WTC11 (cell line): Measurements from ENCODE around the gene CTTNBP2NL.

Experiments used
- ARID4B ChIP-seq: sonication (generic); formaldehyde crosslinking; IDR thresholded peaks from 2 replicates; pipeline ENCODE4 v1.8.0; 2023; ENCODE audit warnings: missing genetic modification reagents, mild to moderate bottlenecking, borderline replicate concordance
- ATF1 ChIP-seq: sonication (generic); formaldehyde crosslinking; IDR thresholded peaks from 2 replicates; pipeline ENCODE4 v1.8.1; 2023; ENCODE audit warnings: mild to moderate bottlenecking, moderate library complexity, missing genetic modification reagents
- ATF3 ChIP-seq: sonication (generic); formaldehyde crosslinking; conservative IDR thresholded peaks from 2 replicates; pipeline ENCODE4 v1.8.1; 2022; ENCODE audit warnings: mild to moderate bottlenecking, missing genetic modification reagents
- ATF6 ChIP-seq: sonication (generic); formaldehyde crosslinking; IDR thresholded peaks from 2 replicates; pipeline ENCODE4 v1.8.1; 2023; ENCODE audit warnings: mild to moderate bottlenecking, missing genetic modification reagents
- CREM ChIP-seq: sonication (generic); formaldehyde crosslinking; IDR thresholded peaks from 2 replicates; pipeline ENCODE4 v1.8.1; 2022; ENCODE audit warnings: mild to moderate bottlenecking, missing genetic modification reagents, moderate library complexity
- CTCF ChIP-seq: fragments of 200-600 bp; IDR thresholded peaks from 2 replicates; pipeline ENCODE4 v1.8.0; 2022; ENCODE audit warnings: antibody characterized with exemption
- ESRRA ChIP-seq: sonication (generic); formaldehyde crosslinking; IDR thresholded peaks from 2 replicates; pipeline ENCODE4 v1.8.1; 2022; ENCODE audit warnings: mild to moderate bottlenecking, missing genetic modification reagents, borderline replicate concordance
- KAT7 ChIP-seq: sonication (generic); formaldehyde crosslinking; IDR thresholded peaks from 2 replicates; pipeline ENCODE4 v1.8.1; 2023; ENCODE audit warnings: missing genetic modification reagents, mild to moderate bottlenecking, borderline replicate concordance
- PRDM15 ChIP-seq: sonication (generic); formaldehyde crosslinking; IDR thresholded peaks from 2 replicates; pipeline ENCODE4 v1.8.0; 2022; ENCODE audit warnings: missing genetic modification reagents
- STAT6 ChIP-seq: sonication (generic); formaldehyde crosslinking; conservative IDR thresholded peaks from 2 replicates; pipeline ENCODE4 v1.8.1; 2023; ENCODE audit warnings: mild to moderate bottlenecking, low read depth, missing genetic modification reagents, moderate library complexity
- USF1 ChIP-seq: sonication (generic); formaldehyde crosslinking; IDR thresholded peaks from 2 replicates; pipeline ENCODE4 v1.8.0; 2022; ENCODE audit warnings: mild to moderate bottlenecking, missing genetic modification reagents
- USF2 ChIP-seq: sonication (generic); formaldehyde crosslinking; IDR thresholded peaks from 2 replicates; pipeline ENCODE4 v1.8.1; 2023; ENCODE audit warnings: mild to moderate bottlenecking, missing genetic modification reagents, moderate library complexity
- ZBTB43 ChIP-seq: sonication (generic); formaldehyde crosslinking; IDR thresholded peaks from 2 replicates; pipeline ENCODE4 v1.8.1; 2023; ENCODE audit warnings: mild to moderate bottlenecking, missing genetic modification reagents
- ZNF219 ChIP-seq: sonication (generic); formaldehyde crosslinking; IDR thresholded peaks from 2 replicates; pipeline ENCODE4 v1.8.0; 2023; ENCODE audit warnings: missing genetic modification reagents, mild to moderate bottlenecking, borderline replicate concordance

GRCh38 chr1:112507336-112507735 lies 111.3 kb downstream of the CTTNBP2NL start:
- TF ChIP-seq USF1 (CRISPR knock-in tag) (no peak), CTCF (no peak), ARID4B (CRISPR knock-in tag) (no peak), ATF3 (CRISPR knock-in tag) (no peak), ZBTB43 (CRISPR knock-in tag) (no peak), ZNF219 (no peak), ATF6 (CRISPR knock-in tag) (no peak), ATF1 (CRISPR knock-in tag) (no peak), USF2 (no peak), CREM (no peak), ESRRA (CRISPR knock-in tag) (no peak), KAT7 (CRISPR knock-in tag) (no peak), STAT6 (CRISPR knock-in tag) (no peak), PRDM15 (CRISPR knock-in tag) (no peak)
